GM18873 (cell line): ENCODE results near the gene CT45A2.
"Not testable (repeated sequence)": the region's sequence is repeated elsewhere in the genome, so short reads cannot be mapped to it uniquely, and the experiment has no call there.

Experiments
- ATAC-seq: cut with Tn5 transposase; IDR thresholded peaks from one replicate; pipeline ENCODE4 v1.9.1; 2021; ENCODE audit warnings: mild to moderate bottlenecking, moderate library complexity, moderate number of reproducible peaks; ENCODE audit not compliant: unreplicated experiment, low FRiP score

CT45A2 gene

GRCh38 chrX:135819912-135820311, at the start of gene CT45A2:
Gene CT45A2, minus strand, starts transcription at chrX:135820012. Its CDS starts 3,747 bp downstream, at chrX:135816265.
- not testable (repeated sequence) for ATAC-seq

- ATAC-seq: not testable (repeated sequence)
Measured at GRCh38 chrX:135854438-135854837, 34.6 kb upstream of the CT45A2 start, which contains the start of gene CT45A8. Gene CT45A8, minus strand, starts transcription at chrX:135854538. Its CDS starts 3,755 bp downstream, at chrX:135850783.

GRCh38 chrX:135837180-135837579, 17.4 kb upstream of the CT45A2 start, which contains the start of gene CT45A7:
Gene CT45A7, minus strand, starts transcription at chrX:135837280. Its CDS starts 3,747 bp downstream, at chrX:135833533.
- ATAC-seq: not testable (repeated sequence)

- not testable (repeated sequence) for ATAC-seq
Measured at GRCh38 chrX:135802687-135803086, 17.1 kb downstream of the CT45A2 start, which contains the start of gene CT45A6. Gene CT45A6, minus strand, starts transcription at chrX:135802787. Its CDS starts 3,794 bp downstream, at chrX:135798993.

GRCh38 chrX:135785403-135785802, 34.4 kb downstream of the CT45A2 start, which contains the start of gene CT45A5:
Gene CT45A5, minus strand, starts transcription at chrX:135785503. Its CDS starts 3,774 bp downstream, at chrX:135781729.
- not testable (repeated sequence) for ATAC-seq

GRCh38 chrX:135768091-135768490, 51.7 kb downstream of the CT45A2 start, which contains the start of gene CT45A3:
Gene CT45A3, minus strand, starts transcription at chrX:135768191. Its CDS starts 3,747 bp downstream, at chrX:135764444.
- not testable (repeated sequence) for ATAC-seq
